HepG2 (cell line): ENCODE results near the gene CPAMD8. TPM values are rescaled to one million over a fixed set of nuclear protein-coding genes. Genes with fewer than 3 reads are reported as not detected.

Experiments
- ATAC-seq: fragments of 200-7000 bp; cut with Tn5 transposase; 3 replicates; pipeline ENCODE4 v1.9.1; 2020; ENCODE audit warnings: mild to moderate bottlenecking, moderate library complexity
- BruUV-seq: library from RNA; stranded (reverse); fragments of 400-500 nt; replicated peaks from 2 replicates; lab custom pipeline; 2021; lab: Mats Ljungman, UMichigan
- CTCF ChIA-PET: fragments of 300-600 bp; formaldehyde crosslinking; extraction: SDS; loops from one replicate; lab custom pipeline; 2021; ENCODE audit warnings: low total read pairs, inconsistent platforms, low intra/inter-chr PET ratio; lab: Yijun Ruan, JAX
- POLR2A ChIA-PET: fragments of 350-600 bp; sonication (Branson Sonifier 250); formaldehyde crosslinking; loops from one replicate; lab custom pipeline; 2020; ENCODE audit warnings: antibody characterized with exemption, inconsistent platforms; lab: Yijun Ruan, JAX
- DNase-seq: peaks from one replicate; pipeline ENCODE4 v3.0.0-alpha.2; 2015; ENCODE audit warnings: low spot score
- FAIRE-seq: peaks from 3 replicates; lab custom pipeline; 2011; peaks lifted over from hg19 to GRCh38; lab: Jason Lieb, UNC
- H2AFZ ChIP-seq: one replicate; pipeline ENCODE4 v1.6.1; 2011; ENCODE audit warnings: low read length, inconsistent platforms
- H3K27ac ChIP-seq: fragments of 300-600 bp; 3 replicates; pipeline ENCODE4 v1.8.0; 2011; ENCODE audit warnings: mixed run types, mild to moderate bottlenecking, mixed read lengths, low read length, inconsistent platforms; ENCODE audit not compliant: insufficient read depth; ENCODE audit errors: extremely low read length
- H3K27me3 ChIP-seq, 2 experiments: fragments of 200-600 bp in 1 of 2; 2 replicates in 1 of 2; 3 replicates in 1 of 2; pipeline versions ENCODE4 v1.6.0 to v1.8.0; 2011; ENCODE audit warnings: low read length in 2 of 2, mild to moderate bottlenecking in 2 of 2, moderate library complexity in 2 of 2, inconsistent platforms in 1 of 2; ENCODE audit not compliant: insufficient read depth in 2 of 2, control insufficient read depth in 1 of 2
- H3K36me3 ChIP-seq, 2 experiments: fragments of 200-600 bp in 1 of 2; replicated peaks in 1 of 2; 2 replicates in 1 of 2; 3 replicates in 1 of 2; pipeline versions ENCODE4 v1.5.1 to v1.8.0; 2011; ENCODE audit warnings: low read length in 2 of 2, inconsistent platforms in 1 of 2; ENCODE audit not compliant: insufficient read depth in 2 of 2, control insufficient read depth in 1 of 2
- H3K4me1 ChIP-seq: 2 replicates; pipeline ENCODE4 v1.5.1; 2012; ENCODE audit warnings: low read length, inconsistent platforms; ENCODE audit not compliant: insufficient read depth
- H3K4me2 ChIP-seq: 2 replicates; pipeline ENCODE4 v1.6.0; 2011; ENCODE audit warnings: low read depth, low read length, inconsistent platforms
- H3K4me3 ChIP-seq, 3 experiments: fragments of 200-600 bp in 1 of 3; sonication (generic), shearing (Covaris generic) in 1 of 3; replicated peaks in 1 of 3; 2 replicates each; pipeline ENCODE4 v1.5.1; 2011 to 2016; ENCODE audit warnings: low read length in 3 of 3, inconsistent platforms in 2 of 3, low read depth in 2 of 3, mild to moderate bottlenecking in 2 of 3, control low read depth in 1 of 3, mixed read lengths in 1 of 3; ENCODE audit not compliant: insufficient read depth in 1 of 3
- H3K79me2 ChIP-seq: one replicate; pipeline ENCODE4 v1.6.1; 2011; ENCODE audit warnings: low read length, inconsistent platforms; ENCODE audit not compliant: insufficient read depth
- H3K9ac ChIP-seq: 2 replicates; pipeline ENCODE4 v1.6.0; 2011; ENCODE audit warnings: mild to moderate bottlenecking, low read depth, low read length, inconsistent platforms; ENCODE audit not compliant: insufficient read depth
- H3K9me3 ChIP-seq: 2 replicates; pipeline ENCODE4 v1.5.1; 2012; ENCODE audit warnings: mild to moderate bottlenecking, low read length
- H4K20me1 ChIP-seq: 2 replicates; pipeline ENCODE4 v1.6.0; 2011; ENCODE audit warnings: inconsistent platforms, mild to moderate bottlenecking, low read length, moderate library complexity; ENCODE audit not compliant: insufficient read depth
- ATF7 ChIP-seq, 2 experiments: fragments of 450-650 bp in 1 of 2; sonication (generic) in 1 of 2; formaldehyde crosslinking in 1 of 2; IDR thresholded peaks; 2 replicates each; pipeline versions ENCODE4 v1.4.0 to v1.6.1; 2016 to 2020; ENCODE audit warnings: antibody characterized with exemption in 1 of 2, mild to moderate bottlenecking in 1 of 2, missing genetic modification reagents in 1 of 2
- CENPBD1 ChIP-seq: sonication (generic); formaldehyde crosslinking; IDR thresholded peaks from 2 replicates; pipeline ENCODE4 v1.8.0; 2022; ENCODE audit warnings: missing genetic modification reagents, low read depth, mild to moderate bottlenecking, borderline replicate concordance
- CREB1 ChIP-seq, 2 experiments: fragments of 450-650 bp in 1 of 2; IDR thresholded peaks; 2 replicates each; pipeline ENCODE4 v1.6.1; 2016 to 2017; ENCODE audit warnings: control low read depth in 1 of 2, mild to moderate bottlenecking in 1 of 2, missing compliant biosample characterization in 1 of 2, missing genetic modification characterization in 1 of 2
- ELF1 ChIP-seq: sonication (generic); formaldehyde crosslinking; IDR thresholded peaks from 2 replicates; pipeline ENCODE4 v1.4.0; 2020; ENCODE audit warnings: missing genetic modification reagents
- FOXA1 ChIP-seq, 2 experiments: fragments of 450-650 bp in 1 of 2; sonication (generic) in 1 of 2; formaldehyde crosslinking in 1 of 2; IDR thresholded peaks; 2 replicates each; pipeline versions ENCODE4 v1.4.0 to v1.6.1; 2016 to 2020; ENCODE audit warnings: missing genetic modification reagents in 1 of 2
- POLR2AphosphoS5 ChIP-seq: IDR thresholded peaks from 2 replicates; pipeline ENCODE4 v1.6.1; 2012; ENCODE audit warnings: low read depth, low read length
- SAFB2 ChIP-seq: sonication (generic); formaldehyde crosslinking; IDR thresholded peaks from 2 replicates; pipeline ENCODE4 v1.5.1; 2020; ENCODE audit warnings: missing genetic modification reagents, low read depth, mild to moderate bottlenecking, borderline replicate concordance
- SMYD3 ChIP-seq: sonication (generic); formaldehyde crosslinking; IDR thresholded peaks from 2 replicates; pipeline ENCODE4 v1.8.1; 2023; ENCODE audit warnings: mild to moderate bottlenecking, missing genetic modification reagents
- SP140L ChIP-seq: sonication (generic); formaldehyde crosslinking; IDR thresholded peaks from 2 replicates; pipeline ENCODE4 v1.4.0; 2020; ENCODE audit warnings: missing genetic modification reagents, borderline replicate concordance
- ZBTB46 ChIP-seq: sonication (generic); formaldehyde crosslinking; IDR thresholded peaks from 2 replicates; pipeline ENCODE4 v1.4.0; 2020; ENCODE audit warnings: mild to moderate bottlenecking, missing genetic modification reagents, borderline replicate concordance
- WGBS: methylation state at CpG from one replicate; pipeline ENCODE4 v1.1.6; 2017; ENCODE audit warnings: low lambda C conversion rate; 5-methylcytosine and 5-hydroxymethylcytosine counted together
- in situ Hi-C: cut with HindIII; loops from 2 replicates; pipeline ENCODE4 v1.10.0; 2017; ENCODE audit warnings: low pct_unique_long_range_greater_than_20kb; ENCODE audit not compliant: extremely low pct_ligation_motif_present
- intact Hi-C: fragments of 100-400 bp; cut with micrococcal nuclease; formaldehyde crosslinking; loops from one replicate; pipeline ENCODE4 v1.10.0; 2022; ENCODE audit not compliant: unreplicated experiment
- polyA plus RNA-seq, 8 experiments: library from polyadenylated mRNA; depleted of rRNA in 3 of 8; stranded (reverse) in 7 of 8; unstranded in 1 of 8; fragments of >200 nt; fragmentation: Illumina TruSeq in 4 of 8; extraction: Trizol in 4 of 8; gene quantifications; 2 replicates each; pipeline versions ENCODE4 v1.2.1 to v1.2.3, GENCODE V29; 2011 to 2016; ENCODE audit warnings: low read depth in 4 of 8, missing spikeins in 1 of 8, mixed read lengths in 1 of 8; ENCODE audit not compliant: insufficient read depth in 1 of 8
- total RNA-seq, 5 experiments: library from RNA; depleted of rRNA; stranded (reverse); fragments of >200 nt; fragmentation: Illumina TruSeq; extraction: Trizol; gene quantifications; 2 replicates each; pipeline ENCODE4 v1.2.3, GENCODE V29; 2016; ENCODE audit warnings: low read depth in 1 of 5
- TF ChIP-seq, protein P1 (sequence below): sonication (generic); formaldehyde crosslinking; IDR thresholded peaks from 2 replicates; pipeline ENCODE4 v1.4.0; 2020; ENCODE audit warnings: missing genetic modification reagents, mild to moderate bottlenecking, borderline replicate concordance

Gene CPAMD8
- total and polyA plus RNA-seq, 2 of the 13 experiments (the other 11 are each of a cell fraction or from before 2014, with no cell fraction given) = 0.29 to 0.34 TPM

DNA sequence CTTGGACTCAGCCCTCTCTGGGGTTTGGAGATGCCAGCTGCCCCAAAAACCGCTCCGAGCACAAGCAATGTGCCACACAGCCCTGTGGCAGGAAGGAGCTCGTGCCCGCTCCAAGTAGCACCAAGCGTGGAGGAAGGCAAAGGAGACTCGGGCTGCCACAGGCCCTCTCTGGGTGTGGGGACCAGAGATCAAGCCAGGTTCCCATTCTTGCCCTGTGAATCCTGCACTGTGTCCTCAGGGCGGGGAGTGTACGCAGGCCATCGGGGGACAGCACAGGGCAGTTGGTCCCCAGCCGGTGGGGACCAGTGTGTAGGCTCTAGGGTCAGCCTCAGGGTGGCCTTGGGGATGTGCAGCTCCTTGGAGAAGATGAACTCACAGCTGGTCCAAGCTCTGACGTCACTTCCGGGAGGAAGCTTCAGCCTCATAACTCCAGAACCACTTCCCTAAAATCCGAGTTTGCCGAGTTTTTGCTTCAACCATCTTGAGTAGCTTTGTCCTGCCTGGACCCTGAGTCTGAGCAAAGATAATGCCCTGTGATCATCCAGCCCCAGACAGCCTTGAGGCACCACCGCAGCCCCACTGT is 9.3 kb upstream of the CPAMD8 start:
- Histone ChIP-seq H3K9me3 (no peaks in the 10 kb centered on the region), H3K27ac (no peak overlapping the region), H3K4me1 (0 out of 2 replicates have a peak, but pooled peaks cover under 1% of the 10 kb centered on the region), H3K79me2 (no peaks in the 10 kb centered on the region), H3K27me3 (peaks cover 2 to 15% of the 10 kb centered on the region in 2 experiments; a peak in 2 of 5 replicates), H3K4me2 (no peak overlapping the region), H3K9ac (no peak overlapping the region), H2AFZ (no peak overlapping the region), H4K20me1 (no peaks in the 10 kb centered on the region), H3K4me3 (no peak overlapping the region), H3K36me3 (no peaks in the 10 kb centered on the region)
- WGBS = 46% methylated on average over 10 of the region's 15 CpGs
- no TSS peak for BruUV-seq
- POLR2A ChIA-PET = no interaction called here
- DNase-seq (no peak), ATAC-seq (no peak), FAIRE-seq (no peak)
- CTCF ChIA-PET = no interaction called here
- intact Hi-C loops (no loop called here), in situ Hi-C loops (no loop called here)
- no peak for TF ChIP-seq CENPBD1 (CRISPR knock-in tag)
- TF ChIP-seq ATF7 (IDR thresholded peaks at IDR 0.05) = peak; percentile 31; the same call in 1 of the 2 replicates
- TF ChIP-seq ATF7 (CRISPR knock-in tag; IDR thresholded peaks at IDR 0.05) = no peak
- TF ChIP-seq CREB1 (IDR thresholded peaks at IDR 0.05) = peak; percentile 93
- TF ChIP-seq CREB1 (CRISPR knock-in tag; IDR thresholded peaks at IDR 0.05) = no peak

DNA sequence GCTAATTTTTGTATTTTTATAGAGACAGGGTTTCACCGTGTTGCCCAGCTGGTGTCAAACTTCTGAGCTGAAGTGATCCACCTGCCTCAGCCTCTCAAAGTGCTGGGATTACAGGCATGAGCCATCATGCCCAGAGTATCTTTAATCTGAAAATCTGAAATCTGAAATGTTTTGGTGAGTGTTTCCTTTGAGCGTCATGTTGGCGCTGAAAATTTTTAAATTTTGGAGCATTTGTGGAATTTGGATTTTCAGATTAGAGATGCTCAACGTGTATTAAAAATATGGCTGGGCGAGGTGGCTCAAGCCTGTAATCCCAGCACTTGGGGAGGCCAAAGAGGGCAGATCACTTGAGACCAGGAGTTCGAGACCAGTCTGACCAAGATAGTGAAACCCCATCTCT is 5.1 kb upstream of the CPAMD8 start:
- Histone ChIP-seq H3K4me3 (no peak overlapping the region), H3K27me3 (peaks cover 6 to 13% of the 10 kb centered on the region in 2 experiments; a peak in 4 of 5 replicates), H2AFZ (no peak overlapping the region), H3K9me3 (no peaks in the 10 kb centered on the region), H3K4me2 (no peak overlapping the region), H3K27ac (no peak overlapping the region), H4K20me1 (no peaks in the 10 kb centered on the region), H3K4me1 (no peaks in the 10 kb centered on the region), H3K79me2 (no peaks in the 10 kb centered on the region), H3K9ac (no peak overlapping the region), H3K36me3 (no peaks in the 10 kb centered on the region)
- BruUV-seq = no TSS peak
- ChIA-PET POLR2A (no interaction called here), CTCF (no interaction called here)
- DNase-seq = no peak
- TF ChIP-seq FOXA1 (IDR thresholded peaks at IDR 0.05) (no peak), FOXA1 (CRISPR knock-in tag; IDR thresholded peaks at IDR 0.05) (no peak), ZBTB46 (CRISPR knock-in tag) (no peak), SP140L (CRISPR knock-in tag) (no peak), SMYD3 (CRISPR knock-in tag) (no peak), SAFB2 (CRISPR knock-in tag) (no peak), ELF1 (CRISPR knock-in tag) (no peak), POLR2AphosphoS5 (no peak)
- TF ChIP-seq, protein P1, sequence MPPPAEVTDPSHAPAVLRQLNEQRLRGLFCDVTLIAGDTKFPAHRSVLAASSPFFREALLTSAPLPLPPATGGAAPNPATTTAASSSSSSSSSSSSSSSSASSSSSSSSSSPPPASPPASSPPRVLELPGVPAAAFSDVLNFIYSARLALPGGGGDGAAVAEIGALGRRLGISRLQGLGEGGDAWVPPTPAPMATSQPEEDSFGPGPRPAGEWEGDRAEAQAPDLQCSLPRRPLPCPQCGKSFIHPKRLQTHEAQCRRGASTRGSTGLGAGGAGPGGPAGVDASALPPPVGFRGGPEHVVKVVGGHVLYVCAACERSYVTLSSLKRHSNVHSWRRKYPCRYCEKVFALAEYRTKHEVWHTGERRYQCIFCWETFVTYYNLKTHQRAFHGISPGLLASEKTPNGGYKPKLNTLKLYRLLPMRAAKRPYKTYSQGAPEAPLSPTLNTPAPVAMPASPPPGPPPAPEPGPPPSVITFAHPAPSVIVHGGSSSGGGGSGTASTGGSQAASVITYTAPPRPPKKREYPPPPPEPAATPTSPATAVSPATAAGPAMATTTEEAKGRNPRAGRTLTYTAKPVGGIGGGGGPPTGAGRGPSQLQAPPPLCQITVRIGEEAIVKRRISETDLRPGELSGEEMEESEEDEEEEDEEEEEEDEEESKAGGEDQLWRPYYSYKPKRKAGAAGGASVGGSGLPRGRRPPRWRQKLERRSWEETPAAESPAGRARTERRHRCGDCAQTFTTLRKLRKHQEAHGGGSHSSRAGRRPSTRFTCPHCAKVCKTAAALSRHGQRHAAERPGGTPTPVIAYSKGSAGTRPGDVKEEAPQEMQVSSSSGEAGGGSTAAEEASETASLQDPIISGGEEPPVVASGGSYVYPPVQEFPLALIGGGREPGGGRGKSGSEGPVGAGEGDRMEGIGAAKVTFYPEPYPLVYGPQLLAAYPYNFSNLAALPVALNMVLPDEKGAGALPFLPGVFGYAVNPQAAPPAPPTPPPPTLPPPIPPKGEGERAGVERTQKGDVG = no peak
- in situ Hi-C loops = no loop called here
- intact Hi-C loops = no loop called here
- FAIRE-seq = no peak
- ATAC-seq = no peak
- WGBS = 50% methylated on average over 6 of the region's 6 CpGs
